Measurements from ENCODE around the gene MBD1. TPM values are rescaled to one million over a fixed set of nuclear protein-coding genes. Genes with fewer than 3 reads are reported as not detected.

The MBD1 gene
- total RNA-seq, 2 donors from 2014 or later, result 89.9 to 98.7 TPM

GRCh38 chr18:50285071-50285470 lies 3.7 kb upstream of the MBD1 start:
- Mint-ChIP-seq H3K27ac (no peak overlapping the region), H3K4me3 (no peak overlapping the region), H3K9me3 (no peaks in the 10 kb centered on the region), H3K36me3 (ENCODE audit: low read depth) (peaks cover 77% of the 10 kb centered on the region), H3K27me3 (no peaks in the 10 kb centered on the region), H3K4me1 (peaks cover 42% of the 10 kb centered on the region)
- no peak for ATAC-seq (replicated peaks)

DNA sequence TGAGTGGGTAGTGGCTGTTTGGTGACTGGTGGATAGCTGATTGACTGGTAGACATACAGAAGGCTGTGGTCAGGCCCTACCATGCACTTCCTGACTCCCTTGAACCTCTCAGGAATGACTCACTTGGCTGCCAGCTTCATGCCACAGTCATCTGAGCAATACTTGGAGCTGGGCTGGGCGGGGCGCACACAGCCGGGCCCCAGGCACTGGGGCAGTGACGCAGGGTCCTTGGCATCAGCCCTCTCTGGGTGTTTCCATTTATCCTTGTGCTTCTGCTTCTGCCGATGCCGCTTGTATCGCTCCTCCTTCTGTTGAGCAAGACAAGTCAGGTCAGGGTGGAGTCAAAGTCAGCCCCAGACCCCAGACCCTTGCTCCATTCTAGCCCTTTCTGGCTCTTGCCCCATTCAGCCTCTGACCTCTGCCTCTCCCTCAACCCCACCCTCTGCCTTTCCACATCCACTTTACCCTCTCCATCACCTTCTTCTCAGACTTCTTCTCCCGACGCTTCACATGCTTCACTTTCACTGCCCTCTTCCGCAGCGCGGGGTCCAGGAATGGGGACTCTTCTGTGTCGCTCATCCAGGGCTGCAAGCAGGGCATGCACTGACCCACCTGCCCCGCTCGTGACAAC lies 3.0 kb upstream of the MBD1 start:
- no peaks in the 10 kb centered on the region for H3K27me3 Mint-ChIP-seq
- no peak for ATAC-seq (replicated peaks)
- peaks cover 84% of the 10 kb centered on the region for H3K36me3 Mint-ChIP-seq (ENCODE audit: low read depth)
- no peaks in the 10 kb centered on the region for H3K9me3 Mint-ChIP-seq
- H3K4me3 Mint-ChIP-seq, result peak overlapping the region; percentile 86
- peaks cover 45% of the 10 kb centered on the region for H3K4me1 Mint-ChIP-seq
- H3K27ac Mint-ChIP-seq, result peak overlapping the region; percentile 49

GRCh38 chr18:50283469-50284209 lies 2.3 kb upstream of the MBD1 start:
- no peak for ATAC-seq (replicated peaks)
- Mint-ChIP-seq H3K27ac (peak overlapping the region; percentile 49), H3K9me3 (no peaks in the 10 kb centered on the region), H3K4me1 (peaks cover 45% of the 10 kb centered on the region), H3K27me3 (no peaks in the 10 kb centered on the region), H3K4me3 (peak overlapping the region; percentile 86), H3K36me3 (ENCODE audit: low read depth) (peaks cover 92% of the 10 kb centered on the region)

GRCh38 chr18:50282521-50283335 lies 1.4 kb upstream of the MBD1 start:
- Mint-ChIP-seq H3K27me3 (no peaks in the 10 kb centered on the region), H3K27ac (peak overlapping the region; percentile 29), H3K4me1 (peaks cover 45% of the 10 kb centered on the region)

GRCh38 chr18:50281972-50282520 lies 723 bp upstream of the MBD1 start:
- peaks cover 40% of the 10 kb centered on the region for H3K4me1 Mint-ChIP-seq
- H3K4me3 Mint-ChIP-seq, result peak overlapping the region; percentile 86
- H3K9me3 Mint-ChIP-seq, result no peaks in the 10 kb centered on the region
- no peak for ATAC-seq (replicated peaks)
- peaks cover 94% of the 10 kb centered on the region for H3K36me3 Mint-ChIP-seq (ENCODE audit: low read depth)
- peak overlapping the region; percentile 91 for H3K27ac Mint-ChIP-seq
- no peaks in the 10 kb centered on the region for H3K27me3 Mint-ChIP-seq

More at GRCh38 chr18:50282521-50283335, 1.4 kb upstream of the MBD1 start:
- no peaks in the 10 kb centered on the region for H3K9me3 Mint-ChIP-seq
- peak overlapping the region; percentile 86 for H3K4me3 Mint-ChIP-seq
- H3K36me3 Mint-ChIP-seq (ENCODE audit: low read depth), result peaks cover 97% of the 10 kb centered on the region
- no peak for ATAC-seq (replicated peaks)

DNA sequence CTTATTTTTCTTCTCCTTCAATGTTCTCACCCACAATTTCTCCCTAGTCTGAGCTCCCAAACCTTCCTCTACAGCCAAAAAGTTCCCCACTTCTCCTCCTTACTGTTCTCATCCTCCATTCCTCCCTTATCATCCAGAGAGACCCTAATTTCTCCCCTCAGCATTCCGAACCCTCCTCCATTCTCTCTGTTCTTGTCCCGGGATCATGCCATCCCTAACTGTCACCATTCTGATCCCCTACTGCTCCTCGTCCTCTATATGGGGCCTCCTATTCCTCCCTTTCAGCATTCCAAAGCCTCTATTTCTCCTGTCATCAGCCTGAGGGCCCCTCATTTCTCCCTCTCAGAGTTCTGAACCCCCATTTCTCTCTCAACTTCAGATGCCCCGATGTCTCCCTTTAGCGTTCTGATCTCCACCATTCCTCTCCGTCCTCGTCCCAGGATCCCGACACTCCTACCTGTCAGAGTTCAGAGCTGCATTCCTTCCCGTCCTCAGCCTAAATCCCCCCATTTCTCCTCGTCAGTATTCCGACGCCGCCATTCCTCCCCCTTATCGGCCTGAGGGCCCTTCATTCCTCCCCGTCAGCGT lies 522 bp downstream of the MBD1 start:
- peak overlapping the region; percentile 86 for H3K4me3 Mint-ChIP-seq
- H3K27ac Mint-ChIP-seq, result peak overlapping the region; percentile 91
- H3K27me3 Mint-ChIP-seq, result no peaks in the 10 kb centered on the region
- ATAC-seq (replicated peaks), result no peak
- no peaks in the 10 kb centered on the region for H3K9me3 Mint-ChIP-seq
- H3K4me1 Mint-ChIP-seq, result peaks cover 29% of the 10 kb centered on the region
- peaks cover 94% of the 10 kb centered on the region for H3K36me3 Mint-ChIP-seq (ENCODE audit: low read depth)

DNA sequence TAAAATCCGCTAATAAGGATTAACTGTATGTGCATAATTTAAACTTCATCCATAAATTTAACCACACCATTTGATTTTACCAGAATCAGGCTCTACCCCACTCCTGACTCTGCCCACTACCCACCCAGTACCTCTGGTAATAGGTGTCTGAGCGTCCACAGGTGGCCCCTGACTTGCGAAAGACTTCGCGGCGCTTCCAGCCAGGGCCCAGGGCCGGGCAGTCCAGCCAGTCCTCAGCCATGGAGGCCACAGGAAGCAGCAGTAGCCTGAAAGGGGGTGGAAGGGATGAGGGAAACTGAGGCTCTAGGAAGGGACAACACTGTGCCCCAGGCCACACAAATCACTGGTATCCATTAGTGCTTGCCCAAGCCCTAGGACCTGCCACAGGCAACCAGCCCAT lies 1.6 kb downstream of the MBD1 start:
- Mint-ChIP-seq H3K9me3 (no peaks in the 10 kb centered on the region), H3K27ac (peak overlapping the region; percentile 91), H3K4me3 (peak overlapping the region; percentile 86), H3K4me1 (peaks cover 27% of the 10 kb centered on the region), H3K36me3 (ENCODE audit: low read depth) (peaks cover 94% of the 10 kb centered on the region), H3K27me3 (no peaks in the 10 kb centered on the region)
- no peak for ATAC-seq (replicated peaks)

DNA sequence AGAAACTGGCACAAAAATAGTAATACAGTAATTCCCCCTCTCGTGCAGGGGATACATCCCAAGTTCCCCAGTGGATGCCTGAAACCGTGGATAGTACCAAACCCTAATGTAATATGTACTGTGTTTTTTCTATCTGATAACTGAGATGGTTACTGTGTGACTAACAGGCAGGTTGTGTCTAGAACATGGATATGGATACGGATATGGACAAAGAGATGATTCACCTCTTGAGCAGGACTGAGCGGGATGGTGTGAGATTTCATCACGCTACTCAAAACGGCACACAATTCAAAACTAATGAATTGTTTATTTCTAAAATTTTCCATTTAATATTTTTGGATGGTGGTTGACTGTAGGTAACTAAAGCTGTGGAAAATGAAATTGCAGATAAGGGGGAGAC lies 3.4 kb downstream of the MBD1 start:
- H3K27ac Mint-ChIP-seq, result no peak overlapping the region
- H3K4me1 Mint-ChIP-seq, result peaks cover 15% of the 10 kb centered on the region
- peaks cover 94% of the 10 kb centered on the region for H3K36me3 Mint-ChIP-seq (ENCODE audit: low read depth)
- H3K27me3 Mint-ChIP-seq, result no peaks in the 10 kb centered on the region
- no peaks in the 10 kb centered on the region for H3K9me3 Mint-ChIP-seq
- no peak for ATAC-seq (replicated peaks)
- no peak overlapping the region for H3K4me3 Mint-ChIP-seq

GRCh38 chr18:50276452-50276851 lies 4.9 kb downstream of the MBD1 start:
- H3K27me3 Mint-ChIP-seq, result no peaks in the 10 kb centered on the region
- no peak overlapping the region for H3K27ac Mint-ChIP-seq
- H3K4me3 Mint-ChIP-seq, result no peak overlapping the region
- H3K36me3 Mint-ChIP-seq (ENCODE audit: low read depth), result peaks cover 94% of the 10 kb centered on the region
- no peak for ATAC-seq (replicated peaks)
- H3K9me3 Mint-ChIP-seq, result no peaks in the 10 kb centered on the region
- peaks cover 11% of the 10 kb centered on the region for H3K4me1 Mint-ChIP-seq

DNA sequence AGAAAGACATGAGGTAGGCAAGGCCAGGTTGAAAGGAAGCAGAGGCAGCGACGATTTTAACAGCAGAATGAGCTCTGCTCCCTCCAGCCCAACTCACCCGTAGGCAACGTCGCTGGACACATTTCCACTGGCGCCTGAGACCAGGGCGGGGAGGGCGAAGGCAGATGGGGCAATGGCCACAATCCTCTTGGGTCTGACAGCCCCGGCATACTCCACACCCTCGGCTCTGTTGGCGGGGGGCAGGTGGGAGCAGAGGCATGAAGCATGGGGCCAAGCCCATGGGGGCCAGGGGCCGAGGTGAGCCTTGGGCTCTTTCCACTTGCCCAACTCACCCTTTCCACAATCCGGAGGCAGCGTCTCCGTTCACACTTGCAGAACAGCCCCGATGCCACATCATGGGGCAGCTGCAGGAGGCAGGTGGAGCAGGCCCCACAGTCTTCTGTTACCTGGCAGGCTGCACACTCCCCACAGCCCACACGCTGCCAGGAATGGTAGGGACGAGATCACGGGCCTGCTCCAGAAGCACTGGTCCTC lies 5.8 kb downstream of the MBD1 start:
- H3K27me3 Mint-ChIP-seq, result no peaks in the 10 kb centered on the region
- H3K27ac Mint-ChIP-seq, result no peak overlapping the region
- peaks cover 92% of the 10 kb centered on the region for H3K36me3 Mint-ChIP-seq (ENCODE audit: low read depth)
- H3K4me3 Mint-ChIP-seq, result no peak overlapping the region
- peaks cover 8% of the 10 kb centered on the region for H3K4me1 Mint-ChIP-seq
- ATAC-seq (replicated peaks), result no peak
- no peaks in the 10 kb centered on the region for H3K9me3 Mint-ChIP-seq

- no peak overlapping the region for H3K27ac Mint-ChIP-seq
- H3K27me3 Mint-ChIP-seq, result no peaks in the 10 kb centered on the region
- peaks cover 90% of the 10 kb centered on the region for H3K36me3 Mint-ChIP-seq (ENCODE audit: low read depth)
- H3K9me3 Mint-ChIP-seq, result no peaks in the 10 kb centered on the region
- no peak overlapping the region for H3K4me3 Mint-ChIP-seq
- ATAC-seq (replicated peaks), result no peak
- peaks cover 1% of the 10 kb centered on the region for H3K4me1 Mint-ChIP-seq
These were observed 6.4 kb downstream of the MBD1 start for GRCh38 chr18:50274941-50275340.

DNA sequence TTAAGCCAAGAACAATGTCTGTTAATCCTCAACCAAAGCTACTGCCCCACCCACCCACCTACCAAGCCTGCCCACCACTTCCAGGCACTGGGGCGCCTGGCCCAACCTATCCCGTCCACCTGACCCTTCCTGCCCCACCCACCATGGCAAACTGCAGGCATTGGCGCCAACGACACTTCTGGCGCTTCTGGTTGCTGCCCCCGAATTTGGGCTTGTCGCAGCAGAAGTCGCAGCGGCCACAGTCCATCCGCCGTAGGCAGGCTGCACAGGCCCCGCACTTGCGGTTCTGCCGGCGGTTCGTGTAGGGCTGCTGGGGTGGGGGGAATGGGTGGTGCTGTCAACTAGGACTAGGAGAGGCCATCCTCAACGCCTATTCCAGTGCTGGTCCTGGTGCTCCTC lies 7.3 kb downstream of the MBD1 start:
- Mint-ChIP-seq H3K9me3 (no peaks in the 10 kb centered on the region), H3K27ac (no peak overlapping the region)

DNA sequence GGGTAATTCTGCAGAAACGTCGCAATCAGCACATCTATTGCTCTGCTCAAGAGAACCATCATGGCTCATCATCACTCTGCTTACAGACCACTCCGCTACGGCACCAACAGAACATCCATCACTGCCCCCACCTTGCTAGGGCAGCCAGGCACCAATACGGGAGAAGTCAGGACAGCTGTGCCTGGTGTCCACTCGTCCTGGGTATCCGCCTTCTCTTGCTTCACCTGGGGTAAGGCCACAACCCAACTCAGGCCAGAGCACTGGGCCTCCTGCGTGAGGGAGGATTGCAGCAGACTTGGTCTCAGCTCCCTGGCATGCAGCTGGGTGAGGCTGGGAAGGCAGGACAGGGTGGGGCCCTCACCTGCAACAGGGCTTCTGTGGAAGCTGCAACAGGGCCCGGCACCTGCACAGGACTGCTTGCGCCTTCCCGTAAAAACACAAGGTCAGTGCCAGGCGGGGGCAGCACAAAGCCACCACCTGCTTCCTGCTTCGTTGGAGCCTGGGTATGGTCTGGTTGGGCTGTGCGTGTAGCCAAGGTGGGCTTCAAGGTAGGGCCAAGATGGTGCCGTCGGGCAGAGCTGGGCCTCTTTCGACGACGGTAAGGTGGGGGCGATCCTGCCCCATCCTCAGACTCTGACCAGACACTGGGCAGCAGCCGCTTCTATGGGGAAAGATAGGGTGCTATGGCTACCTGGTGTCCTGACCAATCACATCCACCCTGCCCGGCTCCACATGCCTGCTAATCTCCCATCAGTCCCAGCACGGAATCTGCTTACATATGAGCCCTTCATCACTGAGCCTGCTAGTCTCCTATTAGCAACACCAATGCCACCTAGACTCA lies 7.9 kb downstream of the MBD1 start:
- no peak overlapping the region for H3K4me3 Mint-ChIP-seq
- ATAC-seq (replicated peaks), result no peak
- H3K4me1 Mint-ChIP-seq, result peaks cover 4% of the 10 kb centered on the region
- peaks cover 91% of the 10 kb centered on the region for H3K36me3 Mint-ChIP-seq (ENCODE audit: low read depth)
- H3K27ac Mint-ChIP-seq, result no peak overlapping the region
- no peaks in the 10 kb centered on the region for H3K27me3 Mint-ChIP-seq
- H3K9me3 Mint-ChIP-seq, result no peaks in the 10 kb centered on the region

More for the DNA sequence above, 7.3 kb downstream of the MBD1 start:
- Mint-ChIP-seq H3K4me3 (no peak overlapping the region), H3K27me3 (no peaks in the 10 kb centered on the region), H3K36me3 (ENCODE audit: low read depth) (peaks cover 90% of the 10 kb centered on the region), H3K4me1 (peaks cover 2% of the 10 kb centered on the region)
- no peak for ATAC-seq (replicated peaks)
